Nephron progenitor cell (in vitro differentiated cells): ENCODE measurements around the gene RMC1.
A peak's percentile ranks its signal among the peaks of the same experiment; 100 is the strongest.

Source experiments
- DNase-seq: peaks from one replicate; pipeline ENCODE4 v3.0.0; 2021
- H3K27ac Mint-ChIP-seq: 2 replicates; pipeline ENCODE4 v1.8.0; 2021; ENCODE audit warnings: mild to moderate bottlenecking, moderate library complexity, mixed read lengths
- H3K27me3 Mint-ChIP-seq: 2 replicates; pipeline ENCODE4 v1.8.0; 2021; ENCODE audit warnings: mild to moderate bottlenecking, low read depth, mixed read lengths; ENCODE audit not compliant: poor library complexity
- H3K36me3 Mint-ChIP-seq: 2 replicates; pipeline ENCODE4 v1.8.0; 2021; ENCODE audit warnings: low read depth, mixed read lengths
- H3K4me1 Mint-ChIP-seq: 2 replicates; pipeline ENCODE4 v1.8.0; 2021; ENCODE audit warnings: mixed read lengths
- H3K4me3 Mint-ChIP-seq: 2 replicates; pipeline ENCODE4 v1.8.0; 2021; ENCODE audit warnings: mild to moderate bottlenecking, moderate library complexity, mixed read lengths
- H3K9me3 Mint-ChIP-seq: 2 replicates; pipeline ENCODE4 v1.8.0; 2021; ENCODE audit warnings: mild to moderate bottlenecking, moderate library complexity, mixed read lengths
- CTCF ChIP-seq: fragments of 200-600 bp; sonication (generic); IDR thresholded peaks from 2 replicates; pipeline ENCODE4 v1.5.0; 2021; ENCODE audit warnings: antibody characterized with exemption

The RMC1 gene

GRCh38 chr18:23524213-23524707, 20.9 kb downstream of the RMC1 start:
- no peaks in the 10 kb centered on the region for H3K27me3 Mint-ChIP-seq
- no peak for DNase-seq
- H3K36me3 Mint-ChIP-seq, result peaks cover 81% of the 10 kb centered on the region
- no peak overlapping the region for H3K4me3 Mint-ChIP-seq
- peaks cover 14% of the 10 kb centered on the region for H3K4me1 Mint-ChIP-seq
- no peaks in the 10 kb centered on the region for H3K9me3 Mint-ChIP-seq
- H3K27ac Mint-ChIP-seq, result no peak overlapping the region
- no peak for TF ChIP-seq CTCF

- Mint-ChIP-seq H3K9me3 (no peaks in the 10 kb centered on the region), H3K4me3 (no peak overlapping the region), H3K36me3 (peaks cover 84% of the 10 kb centered on the region), H3K27me3 (no peaks in the 10 kb centered on the region), H3K4me1 (peaks cover 14% of the 10 kb centered on the region), H3K27ac (peak overlapping the region; percentile 96)
- no peak for DNase-seq
- no peak for TF ChIP-seq CTCF
Measured at GRCh38 chr18:23526501-23527063, 23.3 kb downstream of the RMC1 start.

GRCh38 chr18:23528580-23529472, 25.5 kb downstream of the RMC1 start:
- Mint-ChIP-seq H3K36me3 (peaks cover 76% of the 10 kb centered on the region), H3K4me1 (peaks cover 14% of the 10 kb centered on the region), H3K9me3 (no peaks in the 10 kb centered on the region), H3K27ac (peak overlapping the region; percentile 8), H3K27me3 (no peaks in the 10 kb centered on the region), H3K4me3 (no peak overlapping the region)
- DNase-seq, result no peak
- no peak for TF ChIP-seq CTCF

GRCh38 chr18:23529604-23530003, 26.3 kb downstream of the RMC1 start:
- Mint-ChIP-seq H3K36me3 (peaks cover 76% of the 10 kb centered on the region), H3K27ac (peak overlapping the region; percentile 77), H3K4me3 (no peak overlapping the region), H3K4me1 (peaks cover 14% of the 10 kb centered on the region), H3K9me3 (no peaks in the 10 kb centered on the region), H3K27me3 (no peaks in the 10 kb centered on the region)
- TF ChIP-seq CTCF, result no peak
- no peak for DNase-seq

GRCh38 chr18:23530195-23530594, 26.9 kb downstream of the RMC1 start:
- no peak overlapping the region for H3K4me3 Mint-ChIP-seq
- DNase-seq, result no peak
- H3K36me3 Mint-ChIP-seq, result peaks cover 78% of the 10 kb centered on the region
- TF ChIP-seq CTCF, result no peak
- H3K27me3 Mint-ChIP-seq, result no peaks in the 10 kb centered on the region
- H3K27ac Mint-ChIP-seq, result peak overlapping the region; percentile 77
- H3K4me1 Mint-ChIP-seq, result peaks cover 14% of the 10 kb centered on the region
- H3K9me3 Mint-ChIP-seq, result no peaks in the 10 kb centered on the region
